RWPE2 (cell line): ENCODE measurements around the gene KLF6.
A peak's percentile ranks its signal among the peaks of the same experiment; 100 is the strongest.

Experiments
- ATAC-seq: fragments of 200-7000 bp; cut with Tn5 transposase; 3 replicates; pipeline ENCODE4 v1.9.1; 2021; ENCODE audit warnings: low read depth
- DNase-seq: peaks from one replicate; pipeline ENCODE4 v3.0.0-alpha.2; 2020; ENCODE audit warnings: low spot score
- H3K27ac ChIP-seq: fragments of 450-650 bp; 2 replicates; pipeline ENCODE4 v1.5.1; 2017; ENCODE audit warnings: mild to moderate bottlenecking; ENCODE audit not compliant: poor library complexity, severe bottlenecking
- H3K27me3 ChIP-seq: fragments of 250-450 bp; sonication (Bioruptor Pico); 2 replicates; pipeline ENCODE4 v1.5.1; 2021; ENCODE audit warnings: mild to moderate bottlenecking, moderate library complexity; ENCODE audit not compliant: insufficient read depth, poor library complexity, severe bottlenecking
- H3K36me3 ChIP-seq: fragments of 250-450 bp; sonication (Bioruptor Pico); 2 replicates; pipeline ENCODE4 v1.5.1; 2020; ENCODE audit warnings: low read depth, mild to moderate bottlenecking, moderate library complexity
- H3K4me1 ChIP-seq: fragments of 250-450 bp; sonication (Bioruptor Pico); 2 replicates; pipeline ENCODE4 v1.5.1; 2021; ENCODE audit warnings: mild to moderate bottlenecking, moderate library complexity; ENCODE audit not compliant: insufficient read depth, poor library complexity, severe bottlenecking
- H3K4me3 ChIP-seq: fragments of 250-450 bp; sonication (Bioruptor Pico); 2 replicates; pipeline ENCODE4 v1.5.1; 2021; ENCODE audit warnings: mild to moderate bottlenecking, moderate library complexity; ENCODE audit not compliant: severe bottlenecking
- H3K9me3 ChIP-seq: fragments of 250-450 bp; sonication (Bioruptor Pico); 2 replicates; pipeline ENCODE4 v1.5.1; 2021; ENCODE audit warnings: mild to moderate bottlenecking, moderate library complexity; ENCODE audit not compliant: severe bottlenecking
- CTCF ChIP-seq: fragments of 450-650 bp; IDR thresholded peaks from one replicate; pipeline ENCODE4 v1.5.1; 2017; ENCODE audit warnings: mild to moderate bottlenecking, moderate library complexity; ENCODE audit not compliant: poor library complexity, severe bottlenecking

The KLF6 gene

GRCh38 chr10:3783682-3784432, 1.2 kb downstream of the KLF6 start:
- Histone ChIP-seq H3K4me3 (peak overlapping the region; percentile 71), H3K36me3 (peaks cover 61% of the 10 kb centered on the region), H3K9me3 (no peaks in the 10 kb centered on the region), H3K27ac (peak overlapping the region; percentile 99), H3K4me1 (peaks cover 30% of the 10 kb centered on the region), H3K27me3 (no peaks in the 10 kb centered on the region)
- DNase-seq: no peak
- no peak for ATAC-seq
- TF ChIP-seq CTCF: no peak

- 0 out of 3 replicates have a peak, but pooled peaks have one; percentile 3 for ATAC-seq
- peaks cover 66% of the 10 kb centered on the region for H3K36me3 ChIP-seq
- peaks cover 34% of the 10 kb centered on the region for H3K4me1 ChIP-seq
- TF ChIP-seq CTCF: no peak
- H3K9me3 ChIP-seq: no peaks in the 10 kb centered on the region
- DNase-seq: no peak
- no peaks in the 10 kb centered on the region for H3K27me3 ChIP-seq
- peak overlapping the region; percentile 99 for H3K27ac ChIP-seq
- H3K4me3 ChIP-seq: peak overlapping the region; percentile 71
These were observed 1.7 kb downstream of the KLF6 start for GRCh38 chr10:3783316-3783681.

- Histone ChIP-seq H3K27me3 (no peaks in the 10 kb centered on the region), H3K4me3 (peak overlapping the region; percentile 71), H3K36me3 (peaks cover 72% of the 10 kb centered on the region), H3K27ac (peak overlapping the region; percentile 99), H3K4me1 (peaks cover 41% of the 10 kb centered on the region), H3K9me3 (no peaks in the 10 kb centered on the region)
- TF ChIP-seq CTCF: no peak
- DNase-seq: no peak
- peak; percentile 3; the same call in 2 of the 3 replicates for ATAC-seq
These were observed 2.3 kb downstream of the KLF6 start for GRCh38 chr10:3782451-3783315.

- Histone ChIP-seq H3K27ac (peak overlapping the region; percentile 99), H3K9me3 (no peaks in the 10 kb centered on the region), H3K4me3 (peak overlapping the region; percentile 71), H3K27me3 (no peaks in the 10 kb centered on the region), H3K4me1 (peaks cover 46% of the 10 kb centered on the region), H3K36me3 (peaks cover 78% of the 10 kb centered on the region)
- ATAC-seq: no peak
- no peak for DNase-seq
- TF ChIP-seq CTCF: no peak
These were observed 2.9 kb downstream of the KLF6 start for GRCh38 chr10:3782146-3782450.
